SH-SY5Y (cell line): ENCODE data around the gene SLC30A1.

Source experiments
- GATA2 ChIP-seq: IDR thresholded peaks from 2 replicates; pipeline ENCODE4 v1.6.1; 2011; ENCODE audit warnings: mild to moderate bottlenecking, low read depth, low read length
- GATA3 ChIP-seq: IDR thresholded peaks from 2 replicates; pipeline ENCODE4 v1.6.1; 2011; ENCODE audit warnings: low read depth, mild to moderate bottlenecking, low read length, moderate library complexity

Gene SLC30A1

GRCh38 chr1:211613108-211613947 lies 34.4 kb upstream of the SLC30A1 start:
- TF ChIP-seq GATA3 (no peak), GATA2 (no peak)

DNA sequence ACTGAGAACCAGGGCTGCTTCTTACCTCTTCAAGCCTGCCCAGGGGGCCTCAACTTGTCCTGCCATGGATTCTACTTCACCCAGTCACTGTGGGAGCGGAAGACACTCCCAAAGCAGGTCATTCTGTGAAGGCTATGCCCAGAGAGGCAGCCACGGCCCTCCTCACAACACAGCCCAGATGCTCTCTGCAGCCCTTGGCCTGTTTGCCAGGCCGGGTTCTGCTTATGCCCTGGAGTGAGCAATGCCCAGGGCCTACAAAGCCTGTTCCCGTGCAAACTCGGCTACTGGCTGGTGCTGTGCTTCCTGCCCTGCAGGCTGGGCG lies 33.8 kb upstream of the SLC30A1 start:
- TF ChIP-seq GATA2, result no peak
- no peak for TF ChIP-seq GATA3

DNA sequence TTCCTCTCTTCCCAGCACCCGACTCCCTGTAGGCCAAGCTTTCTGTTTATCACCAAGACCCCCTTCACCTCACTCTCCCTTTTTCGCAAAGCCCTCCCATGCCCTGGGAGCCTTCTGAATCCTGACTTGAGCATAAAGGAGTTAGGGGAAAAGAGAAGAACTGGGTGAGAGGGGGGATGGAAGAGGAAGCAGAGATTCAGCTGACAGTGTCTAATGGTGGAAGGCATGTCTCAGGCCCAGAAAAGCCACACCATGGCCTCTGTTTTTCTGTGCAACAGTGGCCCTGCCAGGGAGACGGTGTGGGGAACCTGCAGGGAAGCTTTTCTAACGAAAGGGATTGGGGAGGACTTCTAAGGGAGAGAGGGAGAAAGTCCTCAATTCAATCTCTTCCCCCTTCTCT lies 32.9 kb upstream of the SLC30A1 start:
- TF ChIP-seq GATA3, result no peak
- no peak for TF ChIP-seq GATA2

DNA sequence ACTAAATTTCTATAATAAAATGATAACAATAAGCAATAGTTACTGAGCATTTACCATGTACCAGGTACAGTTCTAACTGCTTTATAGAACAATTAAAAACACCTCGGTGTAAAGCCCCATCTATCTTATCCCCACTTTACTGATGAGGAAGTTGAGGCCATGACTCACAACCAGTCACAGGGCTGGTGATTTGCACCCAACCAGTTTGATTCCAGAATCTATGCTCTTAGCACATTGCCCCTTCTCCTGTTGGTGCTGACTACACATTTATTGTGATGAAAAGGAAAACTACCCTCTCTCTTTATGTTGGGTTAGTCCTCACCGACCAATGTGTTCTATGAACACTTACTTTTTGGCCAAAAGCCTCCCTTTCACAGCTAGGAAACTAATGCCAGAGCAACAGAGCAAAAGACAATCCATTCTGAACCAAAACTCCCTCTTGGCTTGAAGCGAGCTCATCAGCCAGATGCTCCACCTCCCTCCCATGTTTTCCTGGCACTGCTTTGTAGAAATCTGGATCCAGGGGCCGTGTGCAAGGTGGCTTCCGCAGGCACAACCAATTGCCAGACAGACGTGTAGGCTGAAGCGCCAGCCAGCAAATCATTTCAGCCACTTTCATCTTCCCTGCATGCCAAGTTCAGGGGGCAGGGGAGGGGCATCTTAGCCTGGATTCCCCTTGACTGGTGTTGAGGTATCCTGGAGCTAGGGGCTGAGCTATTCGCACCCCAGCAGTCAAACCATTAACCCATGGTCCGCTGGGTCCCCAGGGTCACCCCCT lies 32.0 kb upstream of the SLC30A1 start:
- no peak for TF ChIP-seq GATA2
- no peak for TF ChIP-seq GATA3

GRCh38 chr1:211609120-211610024 lies 30.4 kb upstream of the SLC30A1 start:
- no peak for TF ChIP-seq GATA3

DNA sequence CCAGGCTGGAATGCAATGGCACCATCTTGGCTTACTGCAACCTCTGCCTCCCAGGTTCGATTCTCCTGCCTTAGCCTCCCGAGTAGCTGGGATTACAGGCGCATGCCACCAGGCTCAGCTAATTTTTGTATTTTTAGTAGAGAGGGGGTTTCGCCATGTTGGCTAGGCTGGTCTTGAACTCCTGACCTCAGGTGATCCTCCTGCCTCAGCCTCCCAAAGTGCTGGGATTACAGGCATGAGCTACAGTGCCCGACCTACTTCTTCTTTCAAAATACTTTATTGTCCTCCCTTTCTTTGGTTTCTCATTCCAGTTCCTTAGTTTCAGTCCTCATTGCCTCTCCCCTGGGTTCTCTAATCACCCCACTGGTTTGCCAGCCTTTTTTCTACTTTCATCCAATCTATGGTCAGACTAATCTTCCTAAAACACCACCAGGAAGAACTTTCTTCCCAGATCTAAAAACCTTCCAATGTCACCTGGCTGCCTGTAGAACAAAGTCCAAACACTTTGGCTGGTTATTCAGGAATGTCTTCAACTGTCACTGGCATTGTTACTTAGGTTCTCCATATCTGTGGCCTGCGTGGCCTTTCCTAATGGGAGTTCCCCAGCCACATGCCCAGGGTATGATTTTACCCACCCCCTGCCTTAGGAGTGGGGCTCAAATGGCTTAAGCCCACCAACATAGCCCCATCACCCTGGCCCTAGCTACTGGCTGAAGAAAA lies 29.0 kb upstream of the SLC30A1 start:
- TF ChIP-seq GATA3 (no peak), GATA2 (no peak)

DNA sequence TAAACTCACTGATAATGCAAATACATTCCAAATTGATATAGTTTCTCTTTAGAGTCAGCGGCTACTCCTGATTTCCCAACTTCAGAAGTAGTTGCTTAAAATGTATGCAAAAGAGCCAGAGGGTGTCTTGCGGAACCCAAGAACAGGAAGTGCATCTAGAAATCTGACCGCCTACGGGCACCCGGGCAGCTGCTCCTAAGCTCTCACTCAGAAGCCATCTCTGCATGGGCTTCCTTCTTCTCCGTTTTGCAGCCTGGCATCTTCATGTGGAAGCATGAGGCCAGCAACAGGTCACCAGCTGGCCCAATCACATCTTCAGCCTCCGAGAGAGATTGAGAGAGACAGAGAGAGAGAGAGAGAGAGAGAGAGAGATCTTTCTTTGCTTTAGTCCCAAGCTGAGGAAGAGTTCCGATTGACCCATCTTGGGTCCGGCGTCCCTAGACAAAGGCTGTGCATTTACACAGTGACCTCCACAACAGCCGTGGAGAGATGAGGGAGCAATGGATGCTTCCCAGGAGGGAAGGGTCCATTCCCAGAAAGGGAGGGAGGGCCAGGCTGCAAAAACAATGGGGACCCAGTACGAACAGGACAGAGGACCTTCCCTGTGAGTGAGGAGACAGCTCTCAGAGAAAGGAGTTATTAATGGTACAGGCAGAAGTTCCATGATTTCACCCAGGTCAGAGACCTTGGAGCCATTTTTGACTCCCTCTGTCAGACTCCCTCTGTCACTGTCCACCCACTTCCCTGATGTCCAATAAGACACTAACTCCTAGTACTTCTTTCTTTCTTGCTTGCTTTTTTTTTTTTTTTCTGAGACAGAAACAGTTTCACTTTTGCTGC lies 28.2 kb upstream of the SLC30A1 start:
- TF ChIP-seq GATA2, result no peak
- no peak for TF ChIP-seq GATA3

DNA sequence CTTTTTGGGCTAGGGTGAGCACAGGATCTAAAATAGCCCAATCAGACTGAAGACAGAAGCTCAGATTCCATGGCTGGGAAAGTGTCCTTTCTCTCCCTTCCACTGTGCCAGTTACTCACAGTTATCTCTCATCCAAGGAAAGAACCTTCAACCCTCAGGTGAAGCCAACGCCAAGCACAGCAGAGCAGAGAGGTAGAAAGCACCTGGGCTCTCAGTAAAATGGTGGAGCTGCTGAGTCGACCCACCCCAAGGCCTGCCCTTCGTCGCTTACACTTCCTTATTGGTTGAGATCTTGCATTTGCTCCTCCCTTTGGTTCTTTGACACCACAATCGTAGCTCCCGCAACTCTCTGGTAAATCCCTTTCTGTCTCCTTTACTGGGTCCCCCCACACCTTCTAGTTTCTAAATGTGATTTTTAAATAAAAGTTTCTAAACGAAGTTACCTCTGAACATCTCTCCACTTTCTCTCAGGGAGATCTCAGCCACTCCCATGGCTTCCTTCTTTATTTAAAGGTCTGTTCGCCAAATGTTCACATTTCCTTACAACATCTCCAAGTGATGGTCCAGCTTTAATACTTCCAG lies 27.5 kb upstream of the SLC30A1 start:
- TF ChIP-seq GATA3 (no peak), GATA2 (no peak)

DNA sequence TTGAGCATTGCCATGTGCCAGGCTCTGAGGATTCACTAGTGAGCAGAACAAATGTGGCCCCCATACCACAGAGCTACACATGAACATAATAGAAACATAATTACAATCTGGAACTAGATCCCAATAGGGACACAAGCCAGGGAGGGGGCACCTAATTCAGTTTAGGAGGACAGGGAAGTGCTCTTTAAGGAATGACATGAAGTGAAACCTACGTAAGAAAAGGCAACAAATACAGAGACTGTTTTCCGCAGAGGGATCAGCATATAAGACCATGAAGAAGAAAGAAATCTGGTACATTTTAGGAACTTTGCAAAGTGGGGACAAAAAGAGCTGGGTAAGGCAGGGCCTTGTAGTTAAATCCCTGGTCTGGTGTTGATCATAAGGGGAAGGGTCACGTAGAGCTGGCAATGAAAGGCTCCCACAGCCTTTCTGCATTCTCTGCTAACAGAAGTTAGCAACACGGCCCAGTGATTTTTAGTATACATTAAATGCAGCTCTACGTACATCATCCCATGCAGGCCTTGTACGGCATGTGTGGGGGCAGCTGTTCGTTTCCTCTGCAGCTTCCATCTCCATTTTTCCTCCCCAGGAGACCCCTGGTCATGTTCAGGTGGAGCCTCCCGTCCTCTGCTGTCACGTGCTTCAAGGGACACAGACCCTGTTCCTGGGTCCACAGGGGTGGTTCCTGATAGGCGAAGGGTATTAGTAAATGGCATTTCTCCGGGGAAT lies 26.8 kb upstream of the SLC30A1 start:
- no peak for TF ChIP-seq GATA2
- TF ChIP-seq GATA3, result no peak

GRCh38 chr1:211605034-211605433 lies 26.1 kb upstream of the SLC30A1 start:
- no peak for TF ChIP-seq GATA3
- TF ChIP-seq GATA2, result no peak

- TF ChIP-seq GATA3 (no peak), GATA2 (no peak)
Measured at GRCh38 chr1:211604548-211604947, 25.6 kb upstream of the SLC30A1 start.

- TF ChIP-seq GATA3, result no peak
- no peak for TF ChIP-seq GATA2
Measured at GRCh38 chr1:211603713-211604112, 24.8 kb upstream of the SLC30A1 start.
